Activated CD4-positive, alpha-beta memory T cell treated with anti-CD3 and anti-CD28 coated beads, Interleukin-2, amount 10 ng/mL, durations not matched to agents 7 days and 5 days (primary cell): Measurements from ENCODE around the gene ZBTB20. TPM values are rescaled to one million over a fixed set of nuclear protein-coding genes. Genes with fewer than 3 reads are reported as not detected.

Source experiments
- CTCF ChIA-PET: fragments of 350-600 bp; sonication (Branson Sonifier 250); formaldehyde crosslinking; loops from one replicate; lab custom pipeline; 2021; ENCODE audit warnings: antibody characterized with exemption, inconsistent platforms; lab: Charles Lee
- POLR2A ChIA-PET: fragments of 350-600 bp; sonication (Branson Sonifier 250); formaldehyde crosslinking; loops from one replicate; lab custom pipeline; 2021; ENCODE audit warnings: antibody characterized with exemption; lab: Charles Lee
- DNase-seq: peaks from one replicate; pipeline ENCODE4 v3.0.0-alpha.2; 2020
- H3K27ac Mint-ChIP-seq: one replicate; pipeline ENCODE4 v1.8.0; 2021; ENCODE audit warnings: mild to moderate bottlenecking, mixed read lengths
- H3K27me3 Mint-ChIP-seq: one replicate; pipeline ENCODE4 v1.8.0; 2021; ENCODE audit warnings: mixed read lengths
- H3K36me3 Mint-ChIP-seq: one replicate; pipeline ENCODE4 v1.8.0; 2021; ENCODE audit warnings: low read depth, mixed read lengths
- H3K4me1 Mint-ChIP-seq: one replicate; pipeline ENCODE4 v1.8.0; 2021; ENCODE audit warnings: mixed read lengths
- H3K4me3 Mint-ChIP-seq: one replicate; pipeline ENCODE4 v1.8.0; 2021; ENCODE audit warnings: mild to moderate bottlenecking, mixed read lengths
- H3K9me3 Mint-ChIP-seq: one replicate; pipeline ENCODE4 v1.8.0; 2021; ENCODE audit warnings: mixed read lengths
- total RNA-seq, 2 experiments: library from RNA; stranded (reverse); gene quantifications; one replicate each; pipeline ENCODE4 v1.2.3, GENCODE V29; 2021

ZBTB20 gene
- total RNA-seq, 2 experiments from 2014 or later: 6.3 to 8.6 TPM

DNA sequence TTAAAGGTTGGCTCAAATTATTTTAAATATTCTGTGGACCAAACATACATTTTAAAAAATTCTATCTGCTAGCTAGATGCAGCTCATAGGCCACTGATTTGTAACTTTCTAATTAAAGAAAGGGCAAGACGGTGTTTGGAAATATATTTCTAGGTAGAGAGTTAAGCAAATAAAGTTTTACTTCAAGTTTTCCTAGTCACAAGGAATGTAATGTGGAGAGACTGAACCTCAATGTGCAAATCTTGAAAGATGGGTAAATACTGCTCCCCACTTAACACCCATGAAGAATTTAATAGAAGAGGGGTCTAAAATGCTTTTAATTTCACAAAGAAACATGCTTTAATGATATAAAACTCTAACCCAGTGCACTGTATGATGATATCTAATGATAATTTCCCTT, 678.0 kb downstream of the ZBTB20 start:
- Mint-ChIP-seq H3K9me3 (no peaks in the 10 kb centered on the region), H3K27ac (no peak overlapping the region), H3K36me3 (no peaks in the 10 kb centered on the region), H3K4me1 (no peaks in the 10 kb centered on the region), H3K27me3 (no peaks in the 10 kb centered on the region), H3K4me3 (no peak overlapping the region)
- DNase-seq: no peak
- POLR2A ChIA-PET: no interaction called here
- CTCF ChIA-PET: no interaction called here

- H3K9me3 Mint-ChIP-seq: no peaks in the 10 kb centered on the region
- H3K36me3 Mint-ChIP-seq: no peaks in the 10 kb centered on the region
- H3K27me3 Mint-ChIP-seq: no peaks in the 10 kb centered on the region
- POLR2A ChIA-PET: no interaction called here
- no peak overlapping the region for H3K4me3 Mint-ChIP-seq
- no peaks in the 10 kb centered on the region for H3K4me1 Mint-ChIP-seq
- CTCF ChIA-PET: no interaction called here
- H3K27ac Mint-ChIP-seq: no peak overlapping the region
- no peak for DNase-seq
Observed at GRCh38 chr3:114466816-114467215, 680.3 kb downstream of the ZBTB20 start.

DNA sequence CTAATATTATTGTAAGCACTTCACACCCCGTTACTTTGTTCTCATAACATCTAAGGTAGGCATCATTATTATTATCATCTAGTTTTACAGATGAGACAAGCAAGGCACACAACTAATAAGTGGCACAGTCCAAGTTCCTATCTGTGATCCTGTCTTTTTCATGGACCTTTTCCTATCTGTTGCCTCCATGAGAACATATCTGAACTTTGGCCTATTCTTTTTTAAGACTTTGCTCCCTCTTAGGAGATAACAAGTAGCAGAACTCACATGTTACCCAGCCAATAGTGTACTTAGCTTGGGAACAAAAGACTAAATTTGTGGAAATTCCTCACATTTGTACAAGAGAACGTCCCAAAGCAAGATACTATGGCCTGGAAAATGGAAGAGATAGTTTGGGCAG, 680.8 kb downstream of the ZBTB20 start:
- Mint-ChIP-seq H3K27me3 (no peaks in the 10 kb centered on the region), H3K36me3 (no peaks in the 10 kb centered on the region), H3K4me3 (no peak overlapping the region), H3K4me1 (no peaks in the 10 kb centered on the region), H3K27ac (no peak overlapping the region), H3K9me3 (no peaks in the 10 kb centered on the region)
- DNase-seq: no peak
- ChIA-PET POLR2A (no interaction called here), CTCF (no interaction called here)

DNA sequence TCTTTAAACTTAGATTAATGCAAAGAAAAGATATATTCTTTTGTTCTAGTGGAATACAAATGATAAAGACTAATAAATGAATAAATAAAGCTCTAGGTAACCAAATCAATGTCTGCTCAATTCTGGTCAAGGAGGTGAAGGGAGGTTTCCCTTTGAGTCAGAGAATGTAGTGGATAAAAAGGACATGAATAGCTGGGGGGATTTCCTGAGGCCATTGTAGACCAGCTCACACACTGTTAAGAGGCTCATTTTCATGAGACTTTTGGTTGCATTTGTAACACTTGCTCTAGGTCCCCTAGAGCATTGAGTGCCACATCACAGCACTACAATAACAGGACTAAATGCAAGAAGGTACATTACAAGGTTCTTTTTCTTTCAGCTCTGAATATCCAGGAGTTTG, 682.5 kb downstream of the ZBTB20 start:
- ChIA-PET CTCF (no interaction called here), POLR2A (no interaction called here)
- no peak for DNase-seq
- Mint-ChIP-seq H3K27me3 (no peaks in the 10 kb centered on the region), H3K9me3 (no peaks in the 10 kb centered on the region), H3K4me1 (no peaks in the 10 kb centered on the region), H3K36me3 (no peaks in the 10 kb centered on the region), H3K4me3 (no peak overlapping the region), H3K27ac (no peak overlapping the region)

- H3K4me3 Mint-ChIP-seq: no peak overlapping the region
- ChIA-PET CTCF (no interaction called here), POLR2A (no interaction called here)
- H3K27me3 Mint-ChIP-seq: no peaks in the 10 kb centered on the region
- no peaks in the 10 kb centered on the region for H3K9me3 Mint-ChIP-seq
- no peak for DNase-seq
- H3K27ac Mint-ChIP-seq: no peak overlapping the region
- H3K36me3 Mint-ChIP-seq: no peaks in the 10 kb centered on the region
- H3K4me1 Mint-ChIP-seq: no peaks in the 10 kb centered on the region
Observed at GRCh38 chr3:114462750-114463149, 684.3 kb downstream of the ZBTB20 start.

DNA sequence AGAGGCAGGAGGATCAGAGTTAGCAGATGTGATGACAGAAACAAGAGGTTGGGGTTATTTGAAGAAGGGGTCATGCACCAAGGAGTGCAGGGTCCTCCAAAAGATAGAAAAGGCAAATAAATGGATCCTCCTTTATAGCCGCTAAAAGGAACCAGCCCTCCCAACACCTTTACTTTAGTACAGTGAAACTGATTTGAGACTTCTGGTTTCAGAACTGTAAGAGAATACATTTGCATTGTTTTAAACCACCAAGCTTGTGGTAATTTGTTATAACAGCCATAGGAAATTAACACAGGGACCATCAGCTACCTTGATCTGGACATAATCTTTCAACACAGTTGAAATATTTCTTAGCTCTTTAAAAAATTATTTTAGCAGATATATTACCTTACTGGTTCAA, 686.6 kb downstream of the ZBTB20 start:
- no peak for DNase-seq

DNA sequence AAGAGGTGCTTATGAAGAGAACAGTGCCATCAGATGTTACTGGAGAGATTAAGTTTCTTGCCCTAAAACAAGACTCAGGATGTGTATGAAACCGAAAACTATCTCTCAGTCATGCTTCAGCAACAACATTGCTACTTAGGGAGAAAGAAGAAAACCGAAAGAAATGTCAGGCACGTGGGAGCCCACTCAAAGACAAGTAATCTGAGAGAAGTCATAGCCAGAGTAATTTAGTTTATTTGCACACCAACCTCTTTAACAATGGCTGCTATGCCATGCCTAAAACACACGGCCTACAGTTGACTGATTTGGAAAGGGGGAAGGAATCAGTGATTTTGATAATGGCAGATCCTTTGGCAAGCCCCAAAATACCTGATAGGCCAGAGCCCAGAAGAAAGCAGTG, 690.3 kb downstream of the ZBTB20 start:
- DNase-seq: no peak
- H3K4me3 Mint-ChIP-seq: no peak overlapping the region
- ChIA-PET POLR2A (no interaction called here), CTCF (no interaction called here)
- H3K9me3 Mint-ChIP-seq: no peaks in the 10 kb centered on the region
- H3K27ac Mint-ChIP-seq: no peak overlapping the region
- peaks cover 4% of the 10 kb centered on the region for H3K27me3 Mint-ChIP-seq
- no peaks in the 10 kb centered on the region for H3K36me3 Mint-ChIP-seq
- H3K4me1 Mint-ChIP-seq: peaks cover 3% of the 10 kb centered on the region

More for the DNA sequence above, 686.6 kb downstream of the ZBTB20 start:
- no peak overlapping the region for H3K27ac Mint-ChIP-seq
- no peaks in the 10 kb centered on the region for H3K4me1 Mint-ChIP-seq
- H3K9me3 Mint-ChIP-seq: no peaks in the 10 kb centered on the region
- H3K27me3 Mint-ChIP-seq: no peaks in the 10 kb centered on the region
- no peaks in the 10 kb centered on the region for H3K36me3 Mint-ChIP-seq
- ChIA-PET POLR2A (no interaction called here), CTCF (interaction anchor here (0.6 kb wide), 1 partner anchor 100 kb away, joined by 3 read pairs; no protein-coding TSS in a partner anchor)
- no peak overlapping the region for H3K4me3 Mint-ChIP-seq

- Mint-ChIP-seq H3K27ac (no peak overlapping the region), H3K4me3 (no peak overlapping the region), H3K27me3 (peaks cover 4% of the 10 kb centered on the region), H3K4me1 (peaks cover 3% of the 10 kb centered on the region), H3K9me3 (no peaks in the 10 kb centered on the region), H3K36me3 (no peaks in the 10 kb centered on the region)
- ChIA-PET POLR2A (no interaction called here), CTCF (no interaction called here)
- DNase-seq: no peak
Observed at GRCh38 chr3:114455432-114455831, 691.7 kb downstream of the ZBTB20 start.

- Mint-ChIP-seq H3K27me3 (peaks cover 4% of the 10 kb centered on the region), H3K27ac (no peak overlapping the region), H3K9me3 (no peaks in the 10 kb centered on the region), H3K4me1 (peaks cover 3% of the 10 kb centered on the region), H3K4me3 (no peak overlapping the region), H3K36me3 (no peaks in the 10 kb centered on the region)
- CTCF ChIA-PET: interaction anchor here (0.9 kb wide), 1 partner anchor 72 kb away, joined by 3 read pairs; no protein-coding TSS in a partner anchor
- POLR2A ChIA-PET: no interaction called here
- DNase-seq: no peak
Observed at GRCh38 chr3:114454551-114455251, 692.4 kb downstream of the ZBTB20 start.

DNA sequence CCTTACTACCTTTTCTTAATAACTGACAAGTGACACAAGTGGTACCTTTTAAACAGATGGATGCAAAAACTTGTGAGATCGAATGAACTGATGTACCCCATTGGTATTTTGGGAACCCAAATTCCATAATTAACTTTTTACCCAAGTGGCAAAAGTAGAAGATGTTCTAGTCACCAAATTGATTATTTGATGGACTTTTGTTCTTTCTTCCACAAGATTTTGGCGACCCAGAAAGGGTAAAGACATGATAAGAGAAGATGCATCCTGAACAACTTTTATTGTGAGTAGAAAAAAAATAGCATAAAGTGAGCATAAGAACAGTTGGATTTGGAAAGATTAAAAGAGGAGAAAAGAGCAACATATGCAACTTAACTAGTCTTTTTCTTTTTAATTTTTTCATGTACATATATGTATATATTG, 693.7 kb downstream of the ZBTB20 start:
- Mint-ChIP-seq H3K9me3 (no peaks in the 10 kb centered on the region), H3K4me1 (peaks cover 3% of the 10 kb centered on the region), H3K36me3 (no peaks in the 10 kb centered on the region), H3K4me3 (no peak overlapping the region), H3K27ac (no peak overlapping the region), H3K27me3 (peaks cover 4% of the 10 kb centered on the region)
- no peak for DNase-seq
- ChIA-PET POLR2A (no interaction called here), CTCF (no interaction called here)

DNA sequence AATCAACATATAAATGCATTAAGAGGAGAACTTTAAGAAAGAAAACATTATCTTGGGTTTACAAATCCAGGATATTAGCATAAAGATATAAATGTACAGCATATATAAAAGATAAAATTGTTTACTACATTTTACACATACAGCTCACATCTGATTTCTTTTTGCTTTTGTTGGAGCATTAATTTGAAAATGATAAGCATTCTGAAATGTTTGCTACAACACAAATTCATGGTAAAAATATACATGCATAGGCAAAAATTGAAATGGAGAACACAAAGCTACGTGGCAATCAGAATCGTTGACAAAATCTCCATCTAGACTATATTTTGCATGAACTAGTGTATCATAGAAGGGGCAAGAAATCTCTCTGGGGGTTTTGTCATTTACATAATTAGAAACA, 694.2 kb downstream of the ZBTB20 start:
- no peak for DNase-seq
- Mint-ChIP-seq H3K27me3 (peaks cover 4% of the 10 kb centered on the region), H3K27ac (no peak overlapping the region), H3K4me1 (peaks cover 3% of the 10 kb centered on the region), H3K4me3 (no peak overlapping the region), H3K9me3 (no peaks in the 10 kb centered on the region), H3K36me3 (no peaks in the 10 kb centered on the region)
- POLR2A ChIA-PET: no interaction called here
- CTCF ChIA-PET: interaction anchor here (0.7 kb wide), 1 partner anchor 34 kb away, joined by 3 read pairs; no protein-coding TSS in a partner anchor

- Mint-ChIP-seq H3K27ac (no peak overlapping the region), H3K4me3 (no peak overlapping the region), H3K27me3 (peaks cover 4% of the 10 kb centered on the region), H3K36me3 (no peaks in the 10 kb centered on the region), H3K9me3 (no peaks in the 10 kb centered on the region), H3K4me1 (peaks cover 3% of the 10 kb centered on the region)
- ChIA-PET POLR2A (no interaction called here), CTCF (interaction anchor here (0.7 kb wide), 1 partner anchor 33 kb away, joined by 3 read pairs; no protein-coding TSS in a partner anchor)
- DNase-seq: no peak
Observed at GRCh38 chr3:114452256-114452655, 694.8 kb downstream of the ZBTB20 start.

- H3K4me1 Mint-ChIP-seq: peaks cover 3% of the 10 kb centered on the region
- CTCF ChIA-PET: interaction anchor here (0.6 kb wide), 1 partner anchor 662 kb away, joined by 3 read pairs; no protein-coding TSS in a partner anchor
Observed at GRCh38 chr3:114451561-114452018, 695.5 kb downstream of the ZBTB20 start.

GRCh38 chr3:114451051-114451451, 696.0 kb downstream of the ZBTB20 start:
- Mint-ChIP-seq H3K4me1 (peaks cover 3% of the 10 kb centered on the region), H3K27me3 (peaks cover 4% of the 10 kb centered on the region), H3K27ac (no peak overlapping the region), H3K36me3 (no peaks in the 10 kb centered on the region), H3K4me3 (no peak overlapping the region), H3K9me3 (no peaks in the 10 kb centered on the region)
- ChIA-PET POLR2A (no interaction called here), CTCF (interaction anchor here (0.6 kb wide), 1 partner anchor 661 kb away, joined by 3 read pairs; no protein-coding TSS in a partner anchor)
- no peak for DNase-seq

More at GRCh38 chr3:114451561-114452018, 695.5 kb downstream of the ZBTB20 start:
- POLR2A ChIA-PET: no interaction called here
- Mint-ChIP-seq H3K27ac (no peak overlapping the region), H3K4me3 (no peak overlapping the region), H3K36me3 (no peaks in the 10 kb centered on the region), H3K9me3 (no peaks in the 10 kb centered on the region), H3K27me3 (peaks cover 4% of the 10 kb centered on the region)
- no peak for DNase-seq
